SK-N-MC (cell line): ENCODE results near the gene LIMS2.

Source experiments
- EZH2 ChIP-seq: fragments of 200-600 bp; sonication (generic); IDR thresholded peaks from one replicate; pipeline ENCODE4 v1.6.1; 2017; ENCODE audit warnings: antibody characterized with exemption
- FOXP2 ChIP-seq: optimal IDR thresholded peaks from 2 replicates; pipeline ENCODE3; 2011; ENCODE audit warnings: mild to moderate bottlenecking, moderate library complexity; ENCODE audit not compliant: insufficient read depth; ENCODE audit errors: extremely low read length, control extremely low read depth
- POLR2AphosphoS5 ChIP-seq: IDR thresholded peaks from 2 replicates; pipeline ENCODE4 v1.6.1; 2012; ENCODE audit warnings: mild to moderate bottlenecking, low read depth, low read length, borderline replicate concordance

- TF ChIP-seq EZH2, result no peak
- no peak for TF ChIP-seq FOXP2
- TF ChIP-seq POLR2AphosphoS5, result no peak
Measured at GRCh38 chr2:127664895-127665225, 10.5 kb downstream of the LIMS2 start.
